ENCODE results near the gene SPTBN5.

Gene SPTBN5

GRCh38 chr15:41817781-41818180 is 76.1 kb downstream of the SPTBN5 start:
- POLR2A ChIA-PET (ENCODE audit: low non-redundant PET): no interaction called here
- CTCF ChIA-PET: interaction anchor here (0.6 kb wide), 1 partner anchor 84 kb away, joined by 4 read pairs; no protein-coding TSS in a partner anchor
- TF ChIP-seq CTCF (conservative IDR thresholded peaks at IDR 0.05; ENCODE audit: low read depth): no peak
- no peak overlapping the region; the same call in 1 of the 2 replicates for H3K27ac ChIP-seq
- no peak for DNase-seq (ENCODE audit: low spot score)

GRCh38 chr15:41817327-41817726 is 76.5 kb downstream of the SPTBN5 start:
- DNase-seq (ENCODE audit: low spot score): no peak
- CTCF ChIA-PET: no interaction called here
- POLR2A ChIA-PET (ENCODE audit: low non-redundant PET): no interaction called here
- no peak for TF ChIP-seq CTCF (conservative IDR thresholded peaks at IDR 0.05; ENCODE audit: low read depth)
- H3K27ac ChIP-seq: no peak overlapping the region; the same call in 1 of the 2 replicates

GRCh38 chr15:41816788-41817187 is 77.1 kb downstream of the SPTBN5 start:
- CTCF ChIA-PET: interaction anchor here (0.6 kb wide), 1 partner anchor 59 kb away, joined by 5 read pairs; no protein-coding TSS in a partner anchor
- DNase-seq (ENCODE audit: low spot score): no peak

GRCh38 chr15:41814534-41814933 is 79.3 kb downstream of the SPTBN5 start:
- TF ChIP-seq CTCF (conservative IDR thresholded peaks at IDR 0.05; ENCODE audit: low read depth): no peak
- CTCF ChIA-PET: interaction anchor here (0.6 kb wide), 1 partner anchor 24 kb away, joined by 4 read pairs; no protein-coding TSS in a partner anchor
- no peak overlapping the region for H3K27ac ChIP-seq
- DNase-seq (ENCODE audit: low spot score): no peak
- POLR2A ChIA-PET (ENCODE audit: low non-redundant PET): no interaction called here

More at GRCh38 chr15:41816788-41817187, 77.1 kb downstream of the SPTBN5 start:
- TF ChIP-seq CTCF (conservative IDR thresholded peaks at IDR 0.05; ENCODE audit: low read depth): no peak
- POLR2A ChIA-PET (ENCODE audit: low non-redundant PET): no interaction called here
- peak overlapping the region; percentile 12 for H3K27ac ChIP-seq

- ChIA-PET CTCF (interaction anchor here (5.2 kb wide), 1 partner anchor 40 kb away, joined by 59 read pairs; the partner anchor contains the start of gene MAPKBP1), POLR2A (ENCODE audit: low non-redundant PET) (no interaction called here)
- TF ChIP-seq CTCF (conservative IDR thresholded peaks at IDR 0.05; ENCODE audit: low read depth): no peak
- peak overlapping the region; percentile 4; the same call in 1 of the 2 replicates for H3K27ac ChIP-seq
- no peak for DNase-seq (ENCODE audit: low spot score)
Measured at GRCh38 chr15:41813426-41813825, 80.4 kb downstream of the SPTBN5 start.

GRCh38 chr15:41812820-41813375 is 81.0 kb downstream of the SPTBN5 start:
- ChIA-PET POLR2A (ENCODE audit: low non-redundant PET) (no interaction called here), CTCF (interaction anchor here (5.2 kb wide), 1 partner anchor 40 kb away, joined by 59 read pairs; the partner anchor contains the start of gene MAPKBP1)
- H3K27ac ChIP-seq: peak overlapping the region; percentile 4; the same call in 1 of the 2 replicates
- DNase-seq (ENCODE audit: low spot score): no peak
- TF ChIP-seq CTCF (conservative IDR thresholded peaks at IDR 0.05; ENCODE audit: low read depth): no peak

Measured in RWPE1 (cell line).